ES-I3 (cell line): ENCODE results near the gene ABCA9.
"Not testable (repeated sequence)": the region's sequence is repeated elsewhere in the genome, so short reads cannot be mapped to it uniquely, and the experiment has no call there.

Experiments
- H3K36me3 ChIP-seq: 2 replicates; pipeline ENCODE4 v1.6.1; 2013; ENCODE audit warnings: mild to moderate bottlenecking, low read length, control low read depth, moderate library complexity; ENCODE audit not compliant: insufficient read depth
- H3K4me1 ChIP-seq: 2 replicates; pipeline ENCODE4 v1.6.1; 2013; ENCODE audit warnings: mild to moderate bottlenecking, control low read depth, low read length; ENCODE audit not compliant: insufficient read depth
- H3K9ac ChIP-seq: 2 replicates; pipeline ENCODE4 v1.6.1; 2013; ENCODE audit warnings: low read depth, mild to moderate bottlenecking, low read length, moderate library complexity
- H3K9me3 ChIP-seq: 2 replicates; pipeline ENCODE4 v1.6.1; 2013; ENCODE audit warnings: mild to moderate bottlenecking, low read length, moderate library complexity; ENCODE audit not compliant: control insufficient read depth, insufficient read depth

ABCA9 gene

GRCh38 chr17:68943812-68944182 lies 116.9 kb downstream of the ABCA9 start:
- not testable (repeated sequence) for H3K9ac ChIP-seq, H3K36me3 ChIP-seq, H3K4me1 ChIP-seq, H3K9me3 ChIP-seq

DNA sequence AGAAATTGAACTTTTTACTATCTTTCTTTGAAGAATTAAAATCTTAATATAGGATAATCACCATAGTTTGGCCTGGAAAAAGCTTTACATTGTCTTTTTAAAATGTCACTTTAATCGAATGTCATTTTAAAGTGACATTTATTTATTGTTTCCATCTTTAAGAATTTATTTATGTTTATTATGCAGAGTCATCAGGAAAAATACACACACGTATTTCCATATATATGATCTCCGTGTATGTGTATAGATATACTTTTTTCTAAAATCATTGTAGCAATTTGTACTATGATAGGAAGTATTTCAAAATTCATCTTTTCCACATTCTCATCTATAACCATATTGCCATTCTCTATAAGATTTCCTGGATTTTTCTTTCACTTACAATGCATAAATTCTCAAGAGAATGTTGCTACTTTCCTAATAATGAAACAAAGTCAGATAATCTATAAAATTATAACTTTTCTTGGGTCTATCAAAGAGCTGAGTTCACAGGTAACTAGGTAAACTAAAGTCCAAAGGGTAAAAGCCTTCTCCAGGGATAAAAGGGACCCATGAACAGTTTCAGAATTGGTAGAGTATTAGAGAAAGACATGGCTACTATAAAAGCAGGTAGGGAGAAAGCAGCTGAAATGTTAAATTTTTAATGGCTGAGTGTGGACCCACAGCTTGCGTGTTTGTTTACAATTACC lies 117.5 kb downstream of the ABCA9 start:
- H3K9me3 ChIP-seq = no peaks in the 10 kb centered on the region
- no peaks in the 10 kb centered on the region for H3K36me3 ChIP-seq
- H3K4me1 ChIP-seq = no peaks in the 10 kb centered on the region
- H3K9ac ChIP-seq = no peak overlapping the region

DNA sequence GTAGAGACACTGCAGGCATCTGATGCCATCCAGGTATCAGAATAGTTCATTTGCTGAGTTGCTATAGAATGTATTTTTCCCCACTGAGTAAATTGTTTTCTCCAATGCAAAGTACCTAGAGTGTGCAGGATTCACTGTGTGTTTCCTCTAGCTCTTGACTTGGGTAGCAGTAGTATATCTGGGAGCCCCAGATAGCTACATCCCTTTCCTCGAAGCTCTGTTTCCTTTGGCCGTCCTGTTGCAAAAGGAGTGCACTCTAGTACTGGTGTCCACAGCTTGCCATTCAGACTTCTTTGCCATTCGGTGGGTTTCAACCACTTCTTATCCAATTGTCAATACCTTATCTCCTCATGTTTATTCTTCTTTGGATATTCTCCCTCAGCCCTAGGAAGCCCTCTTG lies 118.3 kb downstream of the ABCA9 start:
- Histone ChIP-seq H3K36me3 (no peaks in the 10 kb centered on the region), H3K4me1 (no peaks in the 10 kb centered on the region), H3K9me3 (no peaks in the 10 kb centered on the region), H3K9ac (no peak overlapping the region)

GRCh38 chr17:68941761-68942160 lies 119.0 kb downstream of the ABCA9 start:
- H3K36me3 ChIP-seq = no peaks in the 10 kb centered on the region
- H3K4me1 ChIP-seq = no peaks in the 10 kb centered on the region
- no peaks in the 10 kb centered on the region for H3K9me3 ChIP-seq
- no peak overlapping the region for H3K9ac ChIP-seq

DNA sequence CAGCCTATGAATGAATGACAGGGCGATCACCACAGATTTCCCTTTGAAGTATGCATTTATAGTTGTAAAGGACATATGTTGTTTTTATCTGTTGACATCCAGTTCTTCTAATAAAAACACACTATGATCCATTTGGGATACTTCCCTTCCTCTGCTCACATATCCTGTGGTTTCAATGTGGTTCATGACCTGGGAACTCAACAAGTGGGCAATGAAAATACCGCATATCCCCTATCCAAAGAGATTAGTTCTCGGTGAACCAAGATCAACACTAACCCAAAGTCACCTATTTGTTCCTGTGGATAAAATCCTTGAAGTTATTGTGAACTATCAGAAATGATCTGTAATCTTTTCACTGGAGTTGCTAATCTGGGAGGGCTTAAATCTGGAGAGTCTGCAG lies 121.5 kb downstream of the ABCA9 start:
- Histone ChIP-seq H3K9ac (no peak overlapping the region), H3K9me3 (no peaks in the 10 kb centered on the region), H3K4me1 (no peaks in the 10 kb centered on the region), H3K36me3 (no peaks in the 10 kb centered on the region)

- no peaks in the 10 kb centered on the region for H3K9me3 ChIP-seq
- no peak overlapping the region for H3K9ac ChIP-seq
- H3K4me1 ChIP-seq = no peaks in the 10 kb centered on the region
- no peaks in the 10 kb centered on the region for H3K36me3 ChIP-seq
Measured at GRCh38 chr17:68937890-68938514, 122.7 kb downstream of the ABCA9 start.

DNA sequence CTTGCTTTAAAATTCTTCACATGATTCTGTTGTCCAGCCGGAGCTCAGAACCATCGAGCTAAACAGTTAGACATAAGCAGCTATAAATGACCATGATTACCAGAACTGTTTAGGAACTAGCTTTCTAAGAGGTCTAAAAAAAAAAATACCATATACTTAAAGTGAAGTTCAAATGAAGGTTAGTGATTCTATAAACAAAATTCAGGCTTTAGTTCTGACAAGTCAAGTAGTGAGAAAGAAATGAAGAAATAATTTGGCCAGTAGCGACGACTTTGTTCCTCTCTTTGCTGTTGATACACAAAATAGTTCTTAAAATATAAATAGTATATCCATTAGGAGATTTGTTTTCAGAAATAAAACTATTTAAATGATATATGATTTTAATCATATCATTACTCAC lies 133.2 kb downstream of the ABCA9 start:
- no peaks in the 10 kb centered on the region for H3K9me3 ChIP-seq
- H3K36me3 ChIP-seq = no peaks in the 10 kb centered on the region
- peaks cover 7% of the 10 kb centered on the region; the same call in 1 of the 2 replicates for H3K4me1 ChIP-seq
- no peak overlapping the region for H3K9ac ChIP-seq

DNA sequence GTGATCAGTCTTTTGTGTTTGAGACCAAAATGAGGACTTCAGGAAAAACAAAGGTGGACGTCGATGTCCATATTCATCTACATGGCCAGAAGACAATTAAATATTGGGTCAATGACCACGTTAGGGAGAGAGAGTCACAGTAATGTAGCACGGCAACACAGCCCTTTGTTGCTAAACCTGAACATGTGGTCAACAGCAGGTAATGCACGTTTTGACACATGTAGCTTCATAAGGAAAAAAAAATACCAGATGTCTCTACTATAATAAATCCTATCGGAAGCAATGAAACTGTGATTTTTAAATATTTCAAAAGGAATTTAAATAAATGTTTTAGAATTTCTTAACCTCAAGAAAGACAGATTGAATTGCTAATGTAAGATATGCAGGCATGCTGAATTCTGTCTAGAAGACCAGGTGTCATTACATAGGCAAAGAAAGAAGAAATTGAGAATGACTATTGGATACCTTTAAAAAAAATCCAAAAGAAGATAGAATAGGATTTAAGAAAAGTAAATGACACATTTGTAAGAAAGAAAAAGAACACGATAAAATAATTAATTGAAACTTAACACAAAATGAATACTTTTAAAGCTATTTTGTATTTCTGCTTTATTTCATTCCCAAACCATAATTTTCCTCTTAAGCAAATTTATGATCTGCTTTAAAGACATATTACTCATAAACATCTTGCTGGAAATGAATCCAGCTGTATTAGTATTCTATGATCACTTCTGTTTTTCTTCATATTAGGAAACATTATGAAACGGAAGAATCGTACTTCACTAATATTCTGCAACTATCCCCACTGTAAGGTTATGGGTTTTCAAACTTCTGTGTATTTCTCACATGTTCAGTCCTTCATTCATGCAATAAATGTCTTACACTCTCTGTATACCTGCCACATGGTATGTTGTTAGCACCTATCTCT lies 135.7 kb downstream of the ABCA9 start:
- Histone ChIP-seq H3K9ac (no peak overlapping the region), H3K4me1 (peaks cover 7% of the 10 kb centered on the region; the same call in 1 of the 2 replicates), H3K9me3 (no peaks in the 10 kb centered on the region), H3K36me3 (no peaks in the 10 kb centered on the region)
